Measurements from ENCODE around the gene STXBP2.

DNA sequence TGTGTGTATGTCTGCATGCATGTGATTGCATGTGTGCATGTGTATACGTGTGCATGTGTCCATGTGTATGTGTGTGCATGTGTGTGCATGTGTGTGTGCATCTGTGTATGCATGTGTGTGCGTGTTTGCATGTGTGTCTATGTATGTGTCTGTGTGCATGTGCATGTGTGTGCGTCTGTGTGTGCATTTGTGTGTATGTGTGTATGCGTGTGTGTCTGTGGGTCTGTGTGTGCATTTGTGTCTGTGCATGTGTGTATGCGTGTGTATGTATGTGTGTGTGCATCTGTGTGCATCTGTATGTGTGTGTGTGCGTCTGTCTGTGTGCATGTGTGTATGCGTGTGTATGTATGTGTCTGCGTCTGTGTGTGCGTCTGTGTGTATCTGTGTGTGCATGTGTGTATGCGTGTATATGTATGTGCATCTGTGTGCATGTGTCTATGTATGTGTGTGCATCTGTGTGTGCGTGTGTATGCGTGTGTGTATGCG lies 3.0 kb downstream of the STXBP2 start:
- no peak for TF ChIP-seq EZH2 (IDR thresholded peaks at IDR 0.05; ENCODE audit: borderline replicate concordance, low read length)
- TF ChIP-seq, protein P1, sequence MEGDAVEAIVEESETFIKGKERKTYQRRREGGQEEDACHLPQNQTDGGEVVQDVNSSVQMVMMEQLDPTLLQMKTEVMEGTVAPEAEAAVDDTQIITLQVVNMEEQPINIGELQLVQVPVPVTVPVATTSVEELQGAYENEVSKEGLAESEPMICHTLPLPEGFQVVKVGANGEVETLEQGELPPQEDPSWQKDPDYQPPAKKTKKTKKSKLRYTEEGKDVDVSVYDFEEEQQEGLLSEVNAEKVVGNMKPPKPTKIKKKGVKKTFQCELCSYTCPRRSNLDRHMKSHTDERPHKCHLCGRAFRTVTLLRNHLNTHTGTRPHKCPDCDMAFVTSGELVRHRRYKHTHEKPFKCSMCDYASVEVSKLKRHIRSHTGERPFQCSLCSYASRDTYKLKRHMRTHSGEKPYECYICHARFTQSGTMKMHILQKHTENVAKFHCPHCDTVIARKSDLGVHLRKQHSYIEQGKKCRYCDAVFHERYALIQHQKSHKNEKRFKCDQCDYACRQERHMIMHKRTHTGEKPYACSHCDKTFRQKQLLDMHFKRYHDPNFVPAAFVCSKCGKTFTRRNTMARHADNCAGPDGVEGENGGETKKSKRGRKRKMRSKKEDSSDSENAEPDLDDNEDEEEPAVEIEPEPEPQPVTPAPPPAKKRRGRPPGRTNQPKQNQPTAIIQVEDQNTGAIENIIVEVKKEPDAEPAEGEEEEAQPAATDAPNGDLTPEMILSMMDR (conservative IDR thresholded peaks at IDR 0.05 in 1 of 2, IDR thresholded peaks at IDR 0.05 in 1 of 2; ENCODE audit: extremely low read depth in 1 of 2, insufficient read depth in 1 of 2, low read depth in 1 of 2, low read length in 2 of 2), result no peak
